ENCODE data around the gene TNFAIP6.

Gene TNFAIP6

DNA sequence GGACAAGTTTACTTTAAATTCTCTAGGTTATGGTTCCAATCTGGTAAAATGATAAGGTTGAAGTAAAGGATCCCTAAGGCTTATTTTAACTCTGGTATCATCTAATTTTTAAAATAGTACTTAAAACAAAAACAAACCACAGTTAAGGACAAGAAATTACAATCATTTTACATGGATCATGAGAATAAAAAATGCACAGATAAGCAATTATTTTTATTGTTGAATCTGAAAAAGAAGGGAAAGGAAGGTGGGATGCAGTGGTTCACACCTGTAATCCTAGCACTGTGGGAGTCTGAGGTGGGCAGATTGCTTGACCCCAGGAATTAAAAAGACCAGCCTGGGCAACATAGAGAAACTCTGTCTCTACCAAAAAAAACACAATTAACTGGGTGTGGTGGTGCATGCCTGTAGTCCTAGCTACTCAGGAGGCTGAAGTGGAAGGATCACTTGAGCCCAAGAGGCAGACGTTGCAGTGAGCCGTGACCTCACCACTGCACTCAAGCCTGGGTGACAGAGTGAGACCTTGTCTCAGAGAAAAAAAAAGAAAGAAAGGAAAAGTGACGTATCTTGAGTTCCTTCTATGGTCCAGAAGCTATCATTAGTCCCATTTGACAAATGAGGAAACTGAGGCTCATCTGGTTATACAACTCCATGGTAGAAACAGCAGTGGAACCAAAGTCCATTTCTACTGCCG is 2.5 kb downstream of the TNFAIP6 start:
- DNase-seq (ENCODE audit: low spot score) = no peak

DNA sequence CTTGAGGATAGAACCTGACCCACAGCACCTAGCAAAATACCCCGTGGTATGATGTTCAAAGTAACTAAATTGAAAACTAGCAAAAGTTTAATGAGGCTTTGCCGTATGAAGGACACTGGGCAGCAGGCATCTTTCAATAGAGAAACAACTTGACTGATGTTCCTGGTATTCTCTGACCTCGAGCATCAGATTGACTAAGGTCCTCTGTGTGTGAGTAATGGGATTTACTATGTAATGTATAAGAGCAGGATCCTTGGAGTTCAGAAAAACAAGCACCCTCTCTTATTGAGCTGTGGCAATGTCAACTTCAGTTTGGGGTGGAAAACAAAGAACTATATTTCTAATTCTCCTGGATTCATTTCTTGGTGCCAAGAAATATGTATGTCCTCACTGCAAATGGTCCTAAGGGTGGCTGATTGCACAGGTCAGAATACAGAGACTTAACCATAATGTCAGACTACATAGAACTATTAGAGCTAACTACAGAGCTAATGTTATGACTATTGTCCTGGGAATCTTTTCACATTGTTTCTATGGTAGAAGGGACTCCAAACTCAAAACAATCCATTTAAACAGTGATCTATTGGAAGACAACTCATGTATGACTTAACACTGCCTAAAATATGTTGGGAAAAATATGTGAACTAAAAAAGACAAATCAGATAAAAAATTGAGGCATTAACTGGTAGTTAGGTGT is 4.4 kb downstream of the TNFAIP6 start:
- DNase-seq (ENCODE audit: low spot score) = no peak

DNA sequence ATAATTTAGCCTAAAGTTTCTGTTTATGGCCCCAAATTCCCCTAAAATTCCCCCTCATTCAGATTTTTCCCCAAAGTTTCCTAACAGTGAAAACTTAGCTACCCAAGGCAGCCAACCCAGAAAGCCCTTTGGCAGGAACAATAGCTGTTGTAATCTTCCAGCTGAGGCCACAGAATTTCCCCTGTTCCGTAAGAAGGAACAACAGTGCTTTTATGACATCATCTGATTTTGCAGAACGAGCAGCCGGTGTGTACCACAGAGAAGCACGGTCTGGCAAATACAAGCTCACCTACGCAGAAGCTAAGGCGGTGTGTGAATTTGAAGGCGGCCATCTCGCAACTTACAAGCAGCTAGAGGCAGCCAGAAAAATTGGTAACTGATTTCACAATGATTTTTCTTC is 6.3 kb downstream of the TNFAIP6 start:
- peak; percentile 82 for DNase-seq (ENCODE audit: low spot score)

DNA sequence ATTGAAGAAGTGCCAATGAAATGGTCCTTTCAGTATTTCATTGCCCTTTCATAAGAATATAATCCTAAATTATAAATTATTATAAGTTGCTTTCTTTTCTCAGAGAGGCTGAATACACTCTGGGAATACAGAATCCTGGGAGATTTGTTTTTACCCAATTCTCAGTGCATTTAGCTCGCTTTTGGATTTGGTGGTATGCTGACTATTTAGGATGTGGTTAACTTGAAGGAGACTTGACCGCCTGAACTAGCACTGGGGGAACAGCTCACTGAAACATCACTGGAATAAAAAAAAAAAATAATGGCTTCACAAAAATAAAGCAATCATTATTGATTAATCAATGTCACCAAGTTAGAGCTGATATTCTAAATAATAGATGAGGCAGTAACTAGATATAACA is 10.2 kb downstream of the TNFAIP6 start:
- DNase-seq (ENCODE audit: low spot score) = no peak

DNA sequence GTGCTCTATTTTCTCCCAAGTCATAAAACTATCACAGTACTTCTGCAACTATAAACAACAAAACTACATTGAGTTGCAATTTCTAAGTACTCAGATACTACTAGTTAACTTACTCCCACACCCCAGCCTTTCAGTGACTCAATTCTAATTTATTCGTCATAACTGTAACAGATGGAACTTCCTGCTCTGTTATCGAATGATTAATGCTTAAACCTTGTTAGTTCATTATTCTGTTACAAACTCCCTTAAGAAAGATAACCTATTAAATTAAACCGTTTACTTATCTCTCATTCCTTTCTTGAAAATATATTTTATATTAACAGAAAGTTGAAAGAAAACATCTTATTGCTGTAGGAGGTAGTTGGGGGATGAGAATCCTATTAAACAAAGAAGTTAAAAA is 17.0 kb downstream of the TNFAIP6 start:
- no peak for DNase-seq (ENCODE audit: low spot score)

DNA sequence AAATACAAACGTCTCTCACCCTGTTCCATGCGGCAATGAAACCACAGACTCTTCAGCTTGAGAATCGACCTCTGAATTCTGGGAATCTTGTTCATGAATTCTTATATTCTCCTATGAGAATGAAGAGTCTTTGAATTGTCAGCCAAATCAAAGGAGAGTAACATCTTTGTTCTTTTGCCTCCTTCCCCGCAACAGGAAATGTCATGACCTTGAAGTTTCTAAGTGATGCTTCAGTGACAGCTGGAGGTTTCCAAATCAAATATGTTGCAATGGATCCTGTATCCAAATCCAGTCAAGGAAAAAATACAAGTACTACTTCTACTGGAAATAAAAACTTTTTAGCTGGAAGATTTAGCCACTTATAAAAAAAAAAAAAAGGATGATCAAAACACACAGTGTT is 21.8 kb downstream of the TNFAIP6 start:
- no peak for DNase-seq (ENCODE audit: low spot score)

DNA sequence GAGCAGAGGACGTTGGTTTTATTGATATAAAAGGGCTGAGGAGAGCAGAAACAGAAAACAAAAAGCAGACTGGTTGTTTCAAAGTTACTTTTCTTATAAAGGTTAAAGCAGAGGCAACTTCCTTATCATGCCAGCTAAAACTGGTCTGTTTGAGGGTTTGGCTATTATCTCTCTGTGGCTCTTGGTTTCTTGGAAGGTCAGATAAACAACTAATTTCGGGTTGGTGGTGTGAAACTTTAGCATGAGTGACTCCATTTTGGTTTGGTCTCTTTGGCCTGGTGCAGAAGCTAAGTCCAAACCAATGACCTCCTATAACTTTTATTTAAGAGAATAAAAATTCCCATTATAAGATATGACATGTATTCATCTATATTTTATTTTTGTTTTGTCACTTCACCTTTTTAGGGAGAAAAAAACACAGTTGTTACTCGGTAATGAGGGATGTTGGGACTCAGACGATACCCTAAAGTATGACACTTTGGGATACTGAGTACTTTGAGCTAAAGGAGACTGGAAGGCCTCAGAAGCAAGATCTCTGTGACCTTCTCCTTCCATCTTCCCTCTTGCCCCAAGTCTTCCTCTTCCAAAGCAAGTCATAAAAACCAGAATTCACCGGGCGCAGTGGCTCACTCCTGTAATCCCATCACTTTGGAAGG is 23.3 kb downstream of the TNFAIP6 start:
- DNase-seq (ENCODE audit: low spot score) = no peak

DNA sequence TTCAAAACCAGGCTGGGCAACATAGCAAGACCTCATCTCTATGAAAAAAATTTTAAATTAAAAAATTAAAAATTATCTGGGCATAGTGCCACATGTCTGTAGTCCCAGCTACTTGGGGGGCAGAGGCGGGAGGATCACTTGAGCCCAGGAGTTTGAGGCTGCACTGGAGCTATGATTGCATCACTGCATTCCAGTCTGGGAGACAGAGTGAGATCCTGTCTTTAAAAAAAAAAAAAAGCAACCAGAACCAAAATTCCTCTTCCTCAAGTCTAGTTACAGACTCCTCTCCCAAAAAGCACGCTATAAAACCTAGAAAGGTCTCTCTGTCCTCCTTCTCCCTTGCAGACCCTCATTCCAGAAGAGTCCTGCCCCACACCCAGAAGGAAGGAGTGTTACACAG is 23.9 kb downstream of the TNFAIP6 start:
- no peak for DNase-seq (ENCODE audit: low spot score)

DNA sequence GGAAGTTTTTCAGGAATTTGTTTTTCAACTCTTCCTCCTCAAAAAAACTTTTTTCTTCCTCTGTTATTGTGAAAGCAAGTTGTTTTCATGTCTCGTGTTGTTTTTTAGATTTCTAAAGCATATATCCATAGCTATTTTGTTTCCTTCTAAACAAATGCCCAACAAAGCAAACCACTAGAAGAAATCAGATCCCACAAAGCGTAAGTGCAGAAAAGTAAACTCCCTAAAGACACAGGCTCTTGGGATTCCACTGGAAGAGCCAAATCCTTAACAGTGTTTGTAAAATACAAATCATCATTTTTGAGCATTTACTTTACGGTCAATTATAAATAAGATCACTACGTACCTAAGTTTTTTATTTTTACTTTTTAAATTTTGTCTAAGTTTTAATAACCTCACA is 30.6 kb downstream of the TNFAIP6 start:
- no peak for DNase-seq (ENCODE audit: low spot score)

DNA sequence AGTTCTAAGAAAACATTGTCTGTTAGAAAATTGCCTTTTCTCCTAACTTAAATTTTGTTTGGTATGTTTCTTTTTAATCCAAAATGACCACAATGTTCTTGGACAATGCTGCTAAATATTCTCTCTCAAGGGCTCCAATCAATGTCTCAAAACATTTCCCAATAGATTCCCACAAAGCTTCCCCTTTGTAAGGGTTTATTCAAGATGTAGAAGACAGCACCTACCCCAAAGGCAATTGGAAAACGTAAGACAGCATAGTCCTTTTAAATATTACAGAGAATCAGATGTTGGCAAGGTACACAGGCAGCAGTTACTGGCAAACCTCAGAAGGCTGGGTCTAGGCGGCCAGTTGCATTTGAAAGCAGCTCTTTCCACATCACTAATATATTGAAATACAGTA is 34.0 kb downstream of the TNFAIP6 start:
- DNase-seq (ENCODE audit: low spot score) = no peak

DNA sequence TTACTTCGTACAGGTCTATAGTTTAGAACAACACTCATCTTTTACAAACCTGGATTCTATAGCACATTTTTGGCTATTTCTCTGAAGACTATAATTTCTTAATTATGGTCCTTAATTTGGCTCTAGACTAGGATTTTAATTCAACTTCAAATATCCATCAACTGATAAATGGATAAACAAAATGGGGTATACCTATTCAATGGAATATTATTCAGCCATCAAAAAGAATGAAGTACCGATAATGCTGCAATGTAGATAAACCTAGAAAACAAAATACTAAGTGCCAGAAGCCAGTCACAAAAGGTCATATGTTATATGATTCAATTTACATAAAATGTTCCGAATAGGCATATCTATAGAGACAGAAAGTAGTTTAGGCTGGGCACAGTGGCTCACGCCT is 37.1 kb downstream of the TNFAIP6 start:
- DNase-seq (ENCODE audit: low spot score) = no peak

DNA sequence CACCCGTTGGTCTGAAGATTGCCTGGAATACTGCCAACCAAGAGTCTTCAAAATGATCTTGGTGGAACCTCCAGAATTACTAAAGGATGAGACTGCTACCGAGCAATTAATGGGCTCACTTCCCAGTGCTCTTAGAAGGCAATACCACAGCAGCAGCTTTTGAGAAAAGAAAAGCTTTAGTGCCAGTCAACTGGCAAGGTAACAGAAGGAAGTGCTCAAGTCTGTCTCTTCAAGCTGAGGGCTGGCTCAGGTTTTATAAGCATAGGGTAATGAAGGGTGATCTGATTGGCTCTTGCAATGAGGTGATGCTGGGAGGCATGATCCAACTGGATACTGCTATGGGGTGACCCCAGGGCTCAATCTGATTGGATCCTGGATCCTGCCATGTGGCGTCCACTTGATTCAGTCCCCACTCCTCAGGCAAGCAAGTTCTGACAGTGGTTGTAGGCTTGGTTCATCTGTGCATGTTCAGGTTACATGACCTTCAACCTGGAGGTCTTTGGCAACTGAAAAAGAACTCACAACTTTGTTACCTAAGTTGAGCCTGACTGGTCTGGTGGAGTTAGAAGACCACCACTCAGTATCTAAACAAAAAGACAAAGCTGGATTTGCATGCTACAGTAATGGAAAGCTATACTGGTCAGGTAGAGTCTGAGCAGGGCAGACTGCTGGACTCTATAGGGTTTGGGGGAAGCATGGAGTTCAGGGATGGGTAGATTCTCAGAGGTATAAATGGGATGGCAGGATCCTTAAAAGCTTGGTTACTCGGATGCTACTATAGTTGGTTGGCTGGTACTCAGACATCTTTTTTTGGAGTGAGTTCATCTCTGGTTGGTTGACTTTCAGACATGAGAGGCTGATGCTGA is 38.4 kb downstream of the TNFAIP6 start:
- DNase-seq (ENCODE audit: low spot score) = no peak

DNA sequence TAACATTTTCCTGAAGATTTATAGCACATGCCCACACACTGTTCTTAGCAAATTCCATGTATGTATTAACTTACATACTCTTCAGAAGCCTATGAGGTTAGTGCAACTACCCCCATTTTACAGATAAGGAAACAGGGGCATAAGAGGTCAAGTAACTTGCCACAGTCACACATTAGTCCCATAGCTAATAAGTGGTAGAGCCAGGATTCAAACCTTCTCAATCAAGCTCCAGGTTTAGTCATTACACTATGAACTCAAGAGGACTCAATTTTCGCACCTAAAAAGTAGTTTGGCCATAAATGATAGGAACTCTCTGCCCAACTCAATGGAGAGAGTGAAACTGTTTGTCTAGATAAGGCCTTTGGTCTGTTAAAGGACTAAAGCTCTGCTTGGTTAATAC is 42.6 kb downstream of the TNFAIP6 start:
- no peak for DNase-seq (ENCODE audit: low spot score)

DNA sequence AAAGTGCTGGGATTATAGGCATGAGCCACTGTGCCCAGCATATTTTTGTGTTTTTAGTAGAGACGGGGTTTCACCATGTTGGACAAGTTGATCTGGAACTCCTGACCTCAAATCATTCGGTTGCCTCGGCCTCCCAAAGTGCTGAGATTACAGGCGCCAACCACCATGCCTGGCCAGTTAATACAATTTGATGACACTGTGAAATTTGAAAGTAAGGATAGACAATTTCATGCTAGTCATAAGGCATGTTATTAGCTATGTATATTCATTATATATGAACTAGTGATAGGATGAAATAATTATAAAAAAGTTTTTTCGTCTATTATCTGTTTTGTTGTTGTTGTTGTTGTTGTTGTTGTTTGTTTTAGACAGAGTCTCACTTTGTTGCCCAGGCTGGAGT is 43.8 kb downstream of the TNFAIP6 start:
- no peak for DNase-seq (ENCODE audit: low spot score)

DNA sequence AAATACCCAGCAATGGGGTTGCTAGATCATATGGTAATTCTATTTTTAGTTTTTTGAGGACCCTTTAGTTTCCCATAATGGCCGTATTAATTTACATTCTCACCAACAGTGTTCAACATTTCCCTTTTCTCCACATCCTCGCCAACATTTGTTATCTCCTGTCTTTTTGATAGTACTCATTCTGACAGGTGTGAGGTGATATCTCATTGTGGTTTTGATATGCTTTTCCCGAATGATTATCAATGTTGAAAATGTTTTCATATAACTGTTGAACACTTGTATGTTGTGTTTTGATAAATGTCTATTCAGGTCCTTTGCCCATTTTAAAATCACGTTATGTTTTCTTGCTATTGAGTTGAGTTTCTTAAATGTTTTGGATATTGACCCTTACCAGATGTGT is 46.5 kb downstream of the TNFAIP6 start:
- no peak for DNase-seq (ENCODE audit: low spot score)

DNA sequence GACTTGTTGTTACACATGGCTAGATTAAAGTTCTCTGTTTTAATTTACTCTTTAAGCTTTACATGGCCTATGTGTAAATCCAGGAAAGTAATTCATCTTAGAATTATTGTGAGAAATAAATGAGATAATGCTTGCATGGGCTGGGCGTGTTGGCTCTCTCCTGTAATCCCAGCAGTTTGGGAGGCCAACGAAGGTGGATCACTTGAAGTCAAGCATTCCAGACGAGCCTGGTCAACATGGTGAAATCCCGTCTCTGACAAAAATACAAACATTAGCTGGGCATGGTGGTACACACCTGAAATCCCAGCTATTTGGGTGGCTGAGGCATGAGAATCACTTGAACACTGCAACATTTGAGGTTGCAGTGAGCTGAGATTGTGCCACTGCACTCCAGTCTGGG is 48.0 kb downstream of the TNFAIP6 start:
- DNase-seq (ENCODE audit: low spot score) = no peak

DNA sequence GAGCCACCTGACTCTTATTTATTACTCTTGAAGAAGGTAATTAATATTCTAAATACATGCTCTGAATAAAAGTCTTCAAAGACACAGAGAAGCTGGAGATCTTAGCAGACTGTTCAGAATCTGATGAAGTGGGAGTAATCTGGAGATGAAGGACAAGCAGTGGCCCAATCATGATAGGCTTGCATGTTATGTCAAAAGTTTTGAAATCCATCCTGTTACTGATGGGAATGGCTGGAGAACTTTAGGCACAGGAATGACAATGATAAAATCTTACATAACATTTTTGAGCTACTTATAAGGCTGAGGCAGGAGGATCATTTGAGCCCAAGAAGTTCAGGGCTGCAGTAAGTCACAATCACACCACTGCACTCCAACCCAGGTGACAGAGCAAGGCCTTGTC is 49.9 kb downstream of the TNFAIP6 start:
- no peak for DNase-seq (ENCODE audit: low spot score)

DNA sequence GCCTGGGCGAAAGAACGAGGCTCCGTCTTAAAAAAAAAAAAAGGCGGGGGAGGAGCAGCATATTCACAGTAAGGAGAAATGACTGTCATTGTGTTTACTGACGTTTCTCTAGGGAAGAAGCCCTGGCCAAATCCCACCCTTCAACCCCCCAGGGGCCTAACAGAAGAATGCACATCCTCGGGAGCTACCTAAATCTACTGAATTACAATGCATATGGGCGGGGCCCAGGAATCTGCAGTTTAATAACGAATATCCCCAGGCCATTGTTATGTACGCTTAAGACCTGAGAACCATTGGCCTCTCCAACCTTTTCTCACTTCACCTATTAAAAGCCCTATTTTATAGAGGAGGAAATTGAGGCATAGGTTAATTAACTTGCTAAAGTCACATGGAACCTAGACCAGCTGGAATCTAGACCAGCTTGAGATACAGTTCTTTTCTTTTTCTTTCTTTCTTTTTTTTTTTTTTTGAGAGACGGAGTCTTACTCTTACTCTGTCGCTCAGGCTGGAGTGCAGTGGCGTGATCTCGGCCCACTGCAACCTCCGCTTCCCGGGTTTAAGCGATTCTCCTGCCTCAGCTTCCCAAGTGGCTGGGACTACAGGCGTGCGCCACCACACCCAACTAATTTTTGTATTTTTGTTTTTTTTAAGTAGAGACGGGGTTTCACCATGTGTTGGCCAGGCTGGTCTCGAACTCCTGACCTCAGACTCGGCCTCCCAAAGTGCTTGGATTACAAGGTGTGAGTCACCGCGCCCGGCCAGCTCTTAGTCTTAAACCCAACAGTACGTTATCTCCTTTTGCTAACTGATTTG is 51.6 kb downstream of the TNFAIP6 start:
- DNase-seq (ENCODE audit: low spot score) = no peak

DNA sequence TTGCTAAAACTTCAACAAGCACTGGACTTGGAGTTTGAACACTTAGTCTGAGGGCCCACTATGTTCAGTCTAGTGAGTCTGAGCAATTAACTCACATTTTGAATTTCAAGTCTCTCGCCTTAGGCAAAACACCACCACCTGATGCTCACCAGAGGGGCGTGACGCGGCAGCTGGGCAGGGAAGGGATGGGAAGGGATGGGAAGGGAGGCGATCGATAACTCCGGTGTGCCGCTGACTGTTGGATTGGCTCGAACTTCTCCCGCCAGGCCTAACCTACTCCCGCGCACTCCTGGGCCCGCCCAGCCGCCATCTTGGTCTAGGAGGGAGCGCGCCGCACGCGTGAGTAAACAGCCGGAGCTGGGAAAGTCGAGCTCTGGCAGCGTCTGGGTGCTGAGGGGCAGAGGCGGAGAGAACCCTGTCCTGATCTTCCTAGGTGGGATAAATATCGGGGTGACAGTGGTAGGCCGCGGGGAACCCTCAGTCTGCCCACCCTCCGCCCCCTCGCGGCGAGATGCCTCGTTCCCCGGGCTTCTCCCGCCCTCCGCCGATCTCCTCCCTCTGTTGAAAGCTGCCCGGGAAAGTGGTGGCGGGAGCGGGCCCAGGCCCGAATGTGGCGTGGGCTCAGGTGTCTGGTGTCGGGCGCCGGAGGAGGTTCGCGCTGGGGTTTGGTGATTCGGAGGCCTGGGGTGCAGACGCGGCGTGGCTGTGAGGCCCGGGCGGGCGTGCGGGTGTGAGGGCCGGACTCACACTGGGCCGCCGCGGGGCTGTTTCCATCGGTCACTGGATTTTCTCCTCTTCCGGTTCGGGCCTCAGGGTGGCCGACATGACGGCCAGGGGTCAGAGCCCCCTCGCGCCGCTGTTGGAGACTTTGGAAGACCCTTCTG is 52.5 kb downstream of the TNFAIP6 start, which contains the start of gene RIF1:
Gene RIF1 (plus strand): TSS at position 302 of the 884 bp plus-strand sequence. CDS start 522 bp downstream, at position 824.
- DNase-seq (ENCODE audit: low spot score) = peak; percentile 83

DNA sequence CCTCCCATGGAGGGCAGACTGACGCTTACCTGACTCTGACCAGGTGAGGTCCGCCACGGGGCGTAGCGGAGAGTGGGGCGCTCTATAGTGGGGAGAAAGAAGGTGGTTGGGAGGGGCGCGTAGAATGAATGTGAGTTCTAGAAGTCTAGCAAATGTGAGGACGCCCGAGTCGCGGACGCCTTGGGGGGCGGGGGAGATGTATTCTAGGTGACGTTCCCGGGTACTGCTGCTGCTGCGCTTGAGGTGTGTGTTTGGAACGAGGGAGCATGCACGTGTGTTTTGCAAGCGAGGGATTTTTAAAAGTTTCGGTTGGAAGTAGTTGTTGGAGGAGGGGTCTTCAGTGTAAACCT is 53.1 kb downstream of the TNFAIP6 start:
- DNase-seq (ENCODE audit: low spot score) = no peak

DNA sequence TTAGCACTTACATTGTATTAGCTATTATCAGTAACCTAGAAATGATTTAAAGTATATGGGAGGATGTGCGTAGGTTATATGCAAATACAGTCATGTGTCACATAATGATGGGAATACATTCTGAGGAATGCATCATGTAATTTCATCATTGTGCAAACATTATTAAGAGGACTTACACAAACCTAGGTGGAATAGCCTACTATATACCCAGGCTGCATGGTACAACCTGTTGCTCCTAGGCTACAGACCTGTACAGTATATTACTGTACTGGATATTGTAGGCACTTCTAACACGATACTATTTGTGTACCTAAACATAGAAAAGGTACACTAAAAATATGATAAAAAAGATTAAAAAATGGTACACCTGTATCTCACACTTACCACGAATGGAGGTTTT is 60.3 kb downstream of the TNFAIP6 start:
- DNase-seq (ENCODE audit: low spot score) = no peak
